ACC112 (cell line): ENCODE measurements around the gene PPP1R13B.

Experiments used
- H2AFZ ChIP-seq: fragments of 200-600 bp; sonication (generic); one replicate; pipeline ENCODE4 v1.6.0; 2017; ENCODE audit warnings: antibody characterized with exemption, low read length; ENCODE audit not compliant: unreplicated experiment
- H3K27ac ChIP-seq: fragments of 200-600 bp; sonication (generic); 2 replicates; pipeline ENCODE4 v1.5.1; 2014; ENCODE audit warnings: low read depth, mild to moderate bottlenecking, antibody characterized with exemption, low read length, moderate library complexity
- H3K27me3 ChIP-seq: fragments of 200-600 bp; sonication (generic); 2 replicates; pipeline ENCODE4 v1.6.1; 2014; ENCODE audit warnings: mild to moderate bottlenecking, antibody characterized with exemption, low read length, moderate library complexity, mixed read lengths; ENCODE audit not compliant: insufficient read depth
- H3K36me3 ChIP-seq: fragments of 200-600 bp; sonication (generic); 2 replicates; pipeline ENCODE4 v1.6.1; 2016; ENCODE audit warnings: mild to moderate bottlenecking, antibody characterized with exemption, low read length, moderate library complexity, mixed read lengths; ENCODE audit not compliant: insufficient read depth
- H3K4me1 ChIP-seq: fragments of 200-600 bp; sonication (generic); one replicate; pipeline ENCODE4 v1.6.1; 2016; ENCODE audit warnings: low read length, mixed read lengths; ENCODE audit not compliant: insufficient read depth, unreplicated experiment, control insufficient read depth
- H3K4me3 ChIP-seq: fragments of 200-600 bp; sonication (generic); 2 replicates; pipeline ENCODE4 v1.5.1; 2014; ENCODE audit warnings: mild to moderate bottlenecking, low read depth, low read length
- H3K79me2 ChIP-seq: fragments of 200-600 bp; sonication (generic); one replicate; pipeline ENCODE4 v1.6.0; 2016; ENCODE audit warnings: low read length; ENCODE audit not compliant: control insufficient read depth, unreplicated experiment, insufficient read depth

PPP1R13B gene

DNA sequence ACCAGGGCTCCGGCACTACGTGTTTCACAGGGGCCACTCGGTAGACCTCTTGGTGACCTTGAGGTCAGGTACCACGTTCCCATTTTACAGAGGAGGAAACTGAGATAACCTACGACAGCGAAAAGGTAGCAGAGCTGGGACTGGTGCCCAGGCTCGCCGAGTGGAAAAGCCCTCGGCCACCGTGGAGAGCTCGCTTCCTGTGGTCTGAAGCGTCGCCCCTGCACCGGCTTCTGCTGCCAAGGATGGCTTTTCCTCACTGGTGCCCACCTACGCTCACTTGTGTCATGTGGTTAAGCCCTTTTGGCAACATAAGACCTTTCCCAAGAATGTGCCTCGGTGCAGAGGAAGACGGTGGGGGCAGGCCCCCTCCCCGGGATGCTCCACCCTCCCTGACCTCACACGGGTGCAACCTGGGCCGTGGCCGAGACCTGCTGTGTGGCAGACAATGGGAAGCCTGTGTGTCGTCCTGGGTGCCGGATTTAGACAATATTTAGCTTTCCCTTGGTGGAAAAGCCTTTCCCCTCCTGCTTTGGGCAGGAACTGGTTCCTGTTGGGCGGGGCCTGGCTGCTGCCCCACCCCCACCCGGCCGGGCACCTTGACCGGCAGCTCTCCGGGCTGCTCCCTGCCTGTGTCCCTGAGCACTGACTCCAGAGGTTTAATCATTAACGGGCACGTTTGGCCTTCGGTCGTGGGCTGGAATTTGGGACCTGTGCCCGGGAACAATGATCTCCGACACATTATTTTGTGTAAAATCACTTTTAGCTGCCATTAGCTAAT, 32.4 kb upstream of the PPP1R13B start:
- Histone ChIP-seq H3K4me3 (peak overlapping the region; percentile 65), H3K27ac (peak overlapping the region; percentile 36; the same call in 1 of the 2 replicates), H2AFZ (peak overlapping the region; percentile 48), H3K36me3 (no peaks in the 10 kb centered on the region), H3K4me1 (peaks cover 18% of the 10 kb centered on the region), H3K27me3 (no peaks in the 10 kb centered on the region), H3K79me2 (no peaks in the 10 kb centered on the region)

DNA sequence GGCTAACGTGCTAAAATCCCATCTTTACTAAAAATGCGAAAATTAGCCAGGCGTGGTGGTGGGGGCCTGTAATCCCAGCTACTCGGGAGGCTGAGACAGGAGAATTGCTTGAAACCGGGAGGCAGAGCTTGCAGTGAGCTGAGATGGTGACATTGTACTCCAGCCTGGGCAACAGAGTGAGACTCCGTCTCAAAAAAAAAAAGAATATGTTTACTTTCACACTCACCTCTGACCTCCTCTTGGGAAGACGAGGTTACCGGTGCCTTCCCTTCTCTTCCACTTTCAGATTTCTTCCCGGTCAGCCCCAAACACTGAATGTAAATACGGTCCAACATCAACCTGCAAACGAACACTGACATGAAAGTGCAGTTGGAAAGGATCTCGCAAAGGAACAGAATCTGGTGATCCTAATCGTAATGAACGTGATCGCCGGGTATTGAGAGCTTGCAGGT, 31.8 kb upstream of the PPP1R13B start:
- Histone ChIP-seq H3K4me3 (no peak overlapping the region), H3K4me1 (peaks cover 18% of the 10 kb centered on the region), H3K79me2 (no peaks in the 10 kb centered on the region), H3K27me3 (no peaks in the 10 kb centered on the region), H3K36me3 (no peaks in the 10 kb centered on the region), H3K27ac (no peak overlapping the region), H2AFZ (no peak overlapping the region)

DNA sequence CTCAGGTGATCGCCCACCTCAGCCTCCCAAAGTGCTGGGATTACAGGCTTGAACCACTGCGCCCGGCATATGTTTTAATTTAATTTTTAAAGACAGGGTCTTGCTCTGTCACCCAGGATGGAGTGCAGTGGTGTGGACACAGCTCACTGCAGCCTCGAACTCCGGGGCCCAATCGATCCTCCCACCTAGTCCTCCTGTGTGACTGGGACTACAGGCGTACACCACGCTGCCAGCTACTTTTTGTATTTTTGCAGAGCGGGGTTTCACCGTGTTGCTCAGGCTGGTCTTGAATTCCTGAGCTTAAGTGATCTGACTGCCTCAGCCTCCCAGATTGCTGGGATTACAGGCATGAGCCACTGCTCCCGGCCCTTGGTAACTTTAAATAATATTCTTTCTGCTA, 30.8 kb upstream of the PPP1R13B start:
- Histone ChIP-seq H3K4me1 (peaks cover 18% of the 10 kb centered on the region), H3K79me2 (no peaks in the 10 kb centered on the region), H3K27me3 (no peaks in the 10 kb centered on the region), H2AFZ (no peak overlapping the region), H3K36me3 (no peaks in the 10 kb centered on the region), H3K4me3 (no peak overlapping the region), H3K27ac (no peak overlapping the region)

DNA sequence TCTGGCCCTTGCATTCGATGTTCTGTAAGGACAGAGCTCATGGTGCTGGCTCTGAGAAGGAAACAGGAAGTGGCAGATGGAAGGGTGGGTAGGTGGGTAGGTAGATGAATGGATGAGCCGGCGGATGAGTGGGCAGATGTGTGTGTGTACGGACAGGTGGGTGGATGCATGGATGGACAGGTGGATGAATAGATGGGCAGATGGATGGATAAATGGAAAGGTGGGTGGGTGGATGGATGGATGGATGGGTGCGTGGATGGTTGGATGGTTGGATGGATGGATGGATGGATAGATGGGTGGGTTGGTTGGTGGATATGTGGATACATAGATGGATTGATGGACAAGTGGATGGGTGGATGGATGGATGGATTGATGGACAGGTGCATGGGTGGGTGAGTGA, 27.6 kb upstream of the PPP1R13B start:
- Histone ChIP-seq H3K36me3 (no peaks in the 10 kb centered on the region), H3K27ac (no peak overlapping the region), H3K79me2 (no peaks in the 10 kb centered on the region), H3K27me3 (no peaks in the 10 kb centered on the region), H3K4me1 (peaks cover 4% of the 10 kb centered on the region), H2AFZ (no peak overlapping the region), H3K4me3 (no peak overlapping the region)

DNA sequence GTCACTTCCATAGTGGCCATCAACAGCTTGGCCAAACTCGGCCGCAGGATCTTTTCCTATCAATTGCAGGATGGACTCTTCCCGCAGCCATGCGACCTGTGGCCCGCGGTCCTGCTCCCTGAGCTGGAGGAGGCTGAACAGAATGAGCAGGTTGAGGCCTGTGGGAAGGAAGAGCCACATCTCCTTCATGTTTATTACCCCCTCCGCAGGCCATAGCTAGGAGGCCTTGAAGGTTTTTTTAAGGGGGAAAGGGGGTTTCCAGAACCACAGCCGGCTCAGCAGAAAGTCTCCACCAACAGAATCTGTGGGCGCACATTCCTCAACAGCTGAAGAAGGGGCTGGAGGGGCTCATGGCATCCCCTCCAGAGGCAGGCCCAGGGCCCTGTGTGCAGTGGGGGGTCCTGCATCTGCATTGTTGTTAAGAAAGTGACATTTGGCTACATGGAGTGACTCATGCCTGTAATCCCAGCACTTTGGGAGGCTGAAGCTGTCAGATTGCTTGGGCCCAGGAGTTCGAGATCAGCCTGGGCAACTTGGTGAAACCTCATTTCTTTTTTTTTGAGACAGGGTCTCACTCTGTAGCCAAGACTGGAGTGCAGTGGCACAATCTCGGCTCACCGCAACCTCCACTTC, 25.2 kb upstream of the PPP1R13B start:
- H2AFZ ChIP-seq, result no peak overlapping the region
- H3K79me2 ChIP-seq, result no peaks in the 10 kb centered on the region
- no peaks in the 10 kb centered on the region for H3K4me1 ChIP-seq
- H3K27me3 ChIP-seq, result no peaks in the 10 kb centered on the region
- H3K4me3 ChIP-seq, result peak overlapping the region; percentile 64
- H3K36me3 ChIP-seq, result no peaks in the 10 kb centered on the region
- no peak overlapping the region for H3K27ac ChIP-seq

DNA sequence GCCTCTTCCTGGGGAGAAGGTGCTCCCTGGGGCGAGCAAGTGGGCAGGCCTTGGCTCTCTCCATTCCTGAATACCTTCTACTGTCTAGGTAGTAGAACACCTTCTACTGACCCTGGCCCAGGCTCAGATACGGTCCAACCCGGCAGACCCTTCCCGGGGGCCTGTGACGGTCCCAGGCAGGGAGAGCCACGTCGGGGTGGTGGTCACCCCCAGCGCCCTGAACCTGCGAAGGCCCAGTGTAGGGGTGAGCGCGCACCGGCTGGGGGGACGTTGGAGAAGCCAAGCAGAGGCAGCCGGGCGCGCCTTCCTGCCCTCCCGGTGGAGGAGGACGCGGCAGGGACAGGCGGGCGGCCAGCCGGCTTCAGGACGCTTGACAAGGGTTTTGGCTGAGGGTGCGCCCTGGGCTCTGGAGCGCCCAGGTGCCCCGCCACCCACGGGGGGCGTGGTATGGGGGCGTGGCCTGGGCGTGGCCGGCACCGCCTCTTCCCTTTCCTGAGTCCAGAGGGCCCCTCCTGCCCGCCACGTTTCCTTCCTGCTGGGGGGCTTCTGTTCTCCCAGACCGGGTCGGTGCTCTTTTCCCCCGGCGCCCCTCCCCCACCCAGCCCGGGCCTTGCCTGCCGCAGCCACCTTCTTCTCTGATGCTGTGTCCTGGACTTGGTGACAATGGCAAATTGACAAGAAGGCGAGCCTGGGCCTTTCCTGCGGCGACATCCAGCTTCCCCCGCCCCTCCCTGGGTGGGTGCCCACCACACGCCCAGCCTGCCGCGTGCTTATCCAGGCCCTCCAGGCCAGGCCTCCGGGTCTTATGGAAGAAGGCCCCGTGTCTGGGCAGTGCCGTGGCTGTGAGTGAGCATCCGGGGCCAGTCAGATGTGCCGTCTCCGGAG, 24.5 kb upstream of the PPP1R13B start:
- no peaks in the 10 kb centered on the region for H3K4me1 ChIP-seq
- H3K36me3 ChIP-seq, result no peaks in the 10 kb centered on the region
- H3K79me2 ChIP-seq, result no peaks in the 10 kb centered on the region
- H3K27ac ChIP-seq, result no peak overlapping the region
- no peak overlapping the region for H2AFZ ChIP-seq
- no peaks in the 10 kb centered on the region for H3K27me3 ChIP-seq
- H3K4me3 ChIP-seq, result peak overlapping the region; percentile 64

DNA sequence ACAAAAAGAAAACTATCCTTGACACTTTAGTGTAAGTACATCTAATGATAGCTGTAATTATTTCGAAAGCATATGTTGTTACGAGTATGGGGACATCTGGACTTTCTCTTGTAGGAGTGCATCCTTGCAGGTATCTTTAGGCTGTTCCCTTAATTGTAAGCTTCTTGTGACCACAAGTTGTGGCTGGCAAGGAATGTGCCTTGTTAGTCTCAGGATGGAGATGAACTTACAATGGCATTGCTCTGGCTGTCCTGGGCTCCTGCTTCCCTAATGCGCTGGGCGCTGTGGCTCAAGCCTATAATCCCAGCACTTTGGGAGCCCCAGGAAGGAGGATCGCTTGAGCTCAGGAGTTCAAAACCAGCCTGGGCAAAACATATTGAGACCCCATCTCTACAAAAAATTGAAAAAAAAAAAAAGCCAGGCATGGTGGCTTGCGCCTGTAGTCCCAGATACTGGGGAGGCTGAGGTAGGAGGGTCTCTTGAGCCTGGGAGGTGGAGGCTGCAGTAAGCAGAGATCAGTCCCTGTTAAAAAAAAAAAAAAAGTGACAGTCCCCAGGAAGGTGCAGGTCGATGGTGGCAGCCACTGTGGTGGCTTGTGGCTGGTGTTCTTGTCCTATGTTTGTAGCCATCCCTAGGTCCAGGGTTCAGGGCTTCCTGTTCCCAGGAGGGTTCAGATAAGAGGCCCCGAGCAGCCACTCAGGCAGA, 23.7 kb upstream of the PPP1R13B start:
- no peaks in the 10 kb centered on the region for H3K36me3 ChIP-seq
- no peak overlapping the region for H3K4me3 ChIP-seq
- H3K27me3 ChIP-seq, result no peaks in the 10 kb centered on the region
- H3K4me1 ChIP-seq, result no peaks in the 10 kb centered on the region
- H3K79me2 ChIP-seq, result no peaks in the 10 kb centered on the region
- no peak overlapping the region for H2AFZ ChIP-seq
- no peak overlapping the region for H3K27ac ChIP-seq

DNA sequence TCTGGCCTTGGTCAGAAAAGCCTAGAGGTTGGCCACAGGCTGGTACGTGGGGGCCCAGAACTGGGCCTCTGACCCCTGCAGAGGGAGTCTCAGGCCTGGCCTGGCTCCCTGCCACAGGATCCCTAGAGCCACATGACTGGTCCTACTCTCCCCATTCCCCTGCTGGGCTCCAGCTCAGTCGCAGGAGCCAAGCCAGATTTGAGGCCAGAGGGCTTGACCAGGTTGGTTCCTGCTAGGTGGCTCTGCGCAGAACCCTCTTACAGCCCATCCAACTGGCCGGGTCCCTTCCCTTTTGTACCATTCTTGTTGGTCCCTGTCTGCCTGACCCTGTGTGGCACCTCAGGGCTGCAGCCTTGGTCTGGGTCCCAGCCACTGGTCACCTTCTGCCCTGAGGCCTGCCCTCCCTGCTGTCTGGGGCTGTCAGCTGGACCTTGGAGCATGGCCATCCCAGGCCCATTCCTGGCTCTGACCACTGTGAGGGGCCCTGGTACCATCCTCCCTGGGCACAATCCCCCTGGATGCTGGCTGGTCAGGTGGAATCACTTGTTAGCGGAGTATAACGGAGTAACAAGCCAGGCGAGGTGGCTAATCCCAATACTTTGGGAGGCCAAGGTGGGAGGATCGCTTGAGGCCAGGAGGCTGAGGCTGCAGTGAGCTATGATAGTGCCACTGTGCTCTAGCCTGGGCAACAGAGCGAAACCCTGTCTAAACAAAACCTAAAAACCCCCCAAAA, 22.9 kb upstream of the PPP1R13B start:
- no peaks in the 10 kb centered on the region for H3K27me3 ChIP-seq
- no peak overlapping the region for H3K4me3 ChIP-seq
- H3K36me3 ChIP-seq, result no peaks in the 10 kb centered on the region
- H2AFZ ChIP-seq, result no peak overlapping the region
- H3K79me2 ChIP-seq, result no peaks in the 10 kb centered on the region
- H3K27ac ChIP-seq, result no peak overlapping the region
- no peaks in the 10 kb centered on the region for H3K4me1 ChIP-seq

DNA sequence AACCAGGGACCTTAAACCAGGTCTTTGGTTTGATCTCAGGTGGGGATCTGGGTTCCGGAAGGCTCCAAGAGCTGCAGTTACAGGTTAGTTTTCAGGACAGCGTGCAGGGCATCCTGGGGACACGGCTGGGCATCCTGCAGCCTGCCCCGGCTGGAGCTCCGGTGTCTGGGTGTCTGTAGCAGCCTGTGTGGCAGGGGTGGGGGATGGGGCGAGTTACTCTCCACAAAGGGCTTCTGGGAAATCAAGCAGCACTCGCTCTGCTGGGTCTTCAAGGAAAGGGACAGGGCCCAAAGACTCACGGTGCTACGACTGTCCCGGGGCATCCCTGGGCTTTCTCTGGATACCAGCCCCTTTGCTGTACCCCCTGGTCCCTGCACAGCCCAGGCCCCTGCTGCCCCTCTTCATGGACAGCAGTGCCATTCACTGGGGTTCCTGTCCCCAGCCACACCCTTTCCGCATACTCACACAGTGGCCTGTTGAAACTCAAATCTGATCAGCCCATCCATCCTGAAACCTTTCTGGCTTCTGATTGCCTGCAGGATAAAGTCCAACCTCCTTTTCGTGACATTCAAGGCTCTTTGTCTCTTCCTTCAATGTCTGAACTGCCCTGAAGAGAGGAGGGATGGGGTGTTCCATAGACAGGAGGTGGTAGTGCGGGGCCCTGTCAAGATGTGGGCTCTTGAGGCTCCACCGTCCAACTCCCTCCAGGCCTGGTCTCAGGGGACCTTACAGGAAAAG, 22.2 kb upstream of the PPP1R13B start:
- Histone ChIP-seq H3K4me3 (no peak overlapping the region), H3K4me1 (no peaks in the 10 kb centered on the region), H2AFZ (no peak overlapping the region), H3K27ac (no peak overlapping the region), H3K79me2 (no peaks in the 10 kb centered on the region), H3K36me3 (no peaks in the 10 kb centered on the region), H3K27me3 (no peaks in the 10 kb centered on the region)
